ENCODE results near the gene ZNF548. TPM values are rescaled to one million over a fixed set of nuclear protein-coding genes. Genes with fewer than 3 reads are reported as not detected.

The ZNF548 gene
- total RNA-seq, 1 experiment from 2014 or later, result 13.0 TPM

DNA sequence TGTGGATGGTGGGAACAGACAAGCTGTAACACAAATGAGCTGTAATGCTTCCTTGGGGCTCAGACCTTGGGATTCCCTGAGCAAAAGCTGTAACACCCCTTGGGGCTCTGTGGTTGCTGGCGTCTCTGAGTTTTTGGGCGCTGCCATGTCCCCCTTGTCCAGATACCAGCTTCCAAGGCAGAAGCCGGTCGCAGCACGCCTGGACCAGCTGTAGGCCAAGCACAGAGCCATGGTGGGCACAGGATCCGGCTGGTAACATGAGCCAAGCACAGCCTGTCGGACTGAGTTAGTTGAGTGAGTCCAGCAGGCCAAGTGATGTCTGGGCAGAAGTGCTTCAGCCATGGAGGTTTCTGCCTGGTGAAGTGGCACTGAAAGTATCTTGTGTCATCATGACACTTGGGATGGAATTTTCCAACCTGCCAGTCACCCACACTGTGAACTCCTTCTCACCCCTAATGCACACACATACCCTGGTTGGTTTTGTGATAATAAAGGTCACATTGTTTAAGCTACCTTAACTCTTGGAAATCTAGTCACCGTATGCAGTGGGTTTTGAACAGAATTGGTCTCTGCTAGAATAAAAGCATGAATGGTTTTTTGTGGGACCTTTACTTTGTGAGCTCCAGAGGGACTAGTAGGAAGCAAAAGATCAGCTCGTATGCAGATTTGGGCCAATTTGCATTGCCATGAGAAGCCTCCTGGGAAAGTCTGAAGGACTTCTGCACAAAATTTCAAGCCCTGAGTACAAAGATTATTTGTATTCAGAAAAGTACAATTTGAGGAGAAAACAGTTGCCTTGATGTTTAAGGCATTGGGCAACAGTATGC, 14.3 kb downstream of the ZNF548 start:
- Histone ChIP-seq H4K5ac (ENCODE audit: insufficient read length, low read depth, low read length) (no peak overlapping the region), H3K4ac (ENCODE audit: low read depth, low read length) (no peak overlapping the region), H3K79me1 (ENCODE audit: insufficient read depth, low read depth, low read length, poor library complexity, severe bottlenecking) (no peaks in the 10 kb centered on the region), H3K14ac (ENCODE audit: insufficient read depth, low read length) (no peak overlapping the region), H4K91ac (ENCODE audit: insufficient read length, low read depth, low read length) (no peak overlapping the region), H2AFZ (ENCODE audit: low read length) (no peak overlapping the region), H3K9me3 (ENCODE audit: control insufficient read depth, low read depth, low read length) (no peaks in the 10 kb centered on the region), H4K8ac (replicated peaks; ENCODE audit: insufficient read length, low read depth, low read length) (no peak overlapping the region), H3K27me3 (ENCODE audit: insufficient read depth, low read length) (no peaks in the 10 kb centered on the region), H2BK20ac (ENCODE audit: low read depth, low read length, poor library complexity, severe bottlenecking) (no peak overlapping the region), H3K4me1 (ENCODE audit: insufficient read depth, low read length) (no peaks in the 10 kb centered on the region), H3K27ac (ENCODE audit: insufficient read length, low read depth, low read length) (no peak overlapping the region), H2BK5ac (ENCODE audit: insufficient read length, low read length) (no peak overlapping the region), H3K4me2 (ENCODE audit: insufficient read depth, insufficient read length, low read length) (no peak overlapping the region), H3K56ac (ENCODE audit: insufficient read length, low read depth, low read length) (no peak overlapping the region), H3T11ph (ENCODE audit: low read length) (no peak overlapping the region), H2BK120ac (ENCODE audit: low read depth, low read length, poor library complexity, severe bottlenecking) (no peak overlapping the region), H2BK15ac (ENCODE audit: low read depth, low read length) (no peak overlapping the region), H4K20me1 (ENCODE audit: control insufficient read depth, insufficient read depth, insufficient read length) (no peaks in the 10 kb centered on the region), H3K18ac (ENCODE audit: insufficient read length, low read depth, low read length) (no peak overlapping the region), H3K23me2 (ENCODE audit: insufficient read length, low read depth, low read length, poor library complexity, severe bottlenecking) (no peaks in the 10 kb centered on the region), H3K79me2 (ENCODE audit: insufficient read depth, low read length) (no peaks in the 10 kb centered on the region), H2AK5ac (ENCODE audit: insufficient read length, low read length) (no peak overlapping the region), H3K9ac (ENCODE audit: extremely low read depth, insufficient read length, low read length) (no peak overlapping the region), H2BK12ac (ENCODE audit: insufficient read length, low read depth, low read length) (no peak overlapping the region), H3K23ac (ENCODE audit: insufficient read length, low read depth, low read length) (no peak overlapping the region)
- Mint-ChIP-seq H3K4me1 (no peaks in the 10 kb centered on the region), H3K9me3 (peaks cover 2 to 10% of the 10 kb centered on the region in 2 experiments; a peak in 4 of 5 replicates), H3K4me3 (no peak overlapping the region; a peak in 1 of 5 replicates), H3K27me3 (ENCODE audit: low read depth) (no peaks in the 10 kb centered on the region; the same call in none of the 2 replicates), H3K27ac (no peak overlapping the region), H3K36me3 (ENCODE audit: insufficient read depth in 1 of 3, low read depth in 3 of 3) (peaks cover 6 to 19% (median 7%) of the 10 kb centered on the region in 3 experiments)
- TF ChIP-seq, protein P1, sequence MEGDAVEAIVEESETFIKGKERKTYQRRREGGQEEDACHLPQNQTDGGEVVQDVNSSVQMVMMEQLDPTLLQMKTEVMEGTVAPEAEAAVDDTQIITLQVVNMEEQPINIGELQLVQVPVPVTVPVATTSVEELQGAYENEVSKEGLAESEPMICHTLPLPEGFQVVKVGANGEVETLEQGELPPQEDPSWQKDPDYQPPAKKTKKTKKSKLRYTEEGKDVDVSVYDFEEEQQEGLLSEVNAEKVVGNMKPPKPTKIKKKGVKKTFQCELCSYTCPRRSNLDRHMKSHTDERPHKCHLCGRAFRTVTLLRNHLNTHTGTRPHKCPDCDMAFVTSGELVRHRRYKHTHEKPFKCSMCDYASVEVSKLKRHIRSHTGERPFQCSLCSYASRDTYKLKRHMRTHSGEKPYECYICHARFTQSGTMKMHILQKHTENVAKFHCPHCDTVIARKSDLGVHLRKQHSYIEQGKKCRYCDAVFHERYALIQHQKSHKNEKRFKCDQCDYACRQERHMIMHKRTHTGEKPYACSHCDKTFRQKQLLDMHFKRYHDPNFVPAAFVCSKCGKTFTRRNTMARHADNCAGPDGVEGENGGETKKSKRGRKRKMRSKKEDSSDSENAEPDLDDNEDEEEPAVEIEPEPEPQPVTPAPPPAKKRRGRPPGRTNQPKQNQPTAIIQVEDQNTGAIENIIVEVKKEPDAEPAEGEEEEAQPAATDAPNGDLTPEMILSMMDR (conservative IDR thresholded peaks at IDR 0.05), result no peak
- no CpG with 5 or more reads among the region's 9 CpGs for WGBS (ENCODE audit: extremely low coverage, insufficient read length, low lambda C conversion rate)
- no peak for DNase-seq
